HL-60 (cell line): ENCODE measurements around the gene OR10J5.

Source experiments
- GABPA ChIP-seq: IDR thresholded peaks from 2 replicates; pipeline ENCODE4 v1.6.1; 2012; ENCODE audit warnings: low read depth
- REST ChIP-seq: IDR thresholded peaks from 2 replicates; pipeline ENCODE4 v1.6.1; 2012; ENCODE audit warnings: low read depth; ENCODE audit not compliant: insufficient replicate concordance
- TF ChIP-seq, protein P1 (sequence below): IDR thresholded peaks from one replicate; pipeline ENCODE4 v1.5.1; 2011; ENCODE audit warnings: low read length, control low read depth, inconsistent platforms; ENCODE audit not compliant: insufficient read depth

DNA sequence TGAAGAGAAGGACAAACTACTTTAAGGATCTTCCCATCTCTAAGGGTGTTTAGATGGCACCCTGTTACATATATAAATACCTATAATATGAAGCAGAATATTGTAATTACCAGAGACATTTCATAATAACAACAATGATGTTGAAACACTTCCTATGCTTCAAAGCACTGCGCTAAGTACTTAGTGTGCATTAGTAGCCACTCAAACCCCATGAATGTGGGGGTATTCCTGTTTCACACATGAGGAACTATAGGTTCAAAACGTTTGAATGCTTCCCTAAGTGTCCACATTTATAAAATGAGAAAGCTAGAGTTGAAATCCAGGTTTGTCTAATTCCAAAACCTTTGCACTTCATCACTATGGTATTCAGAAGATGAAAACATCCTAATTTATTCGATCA is 18.5 kb upstream of the OR10J5 start:
- TF ChIP-seq, protein P1, sequence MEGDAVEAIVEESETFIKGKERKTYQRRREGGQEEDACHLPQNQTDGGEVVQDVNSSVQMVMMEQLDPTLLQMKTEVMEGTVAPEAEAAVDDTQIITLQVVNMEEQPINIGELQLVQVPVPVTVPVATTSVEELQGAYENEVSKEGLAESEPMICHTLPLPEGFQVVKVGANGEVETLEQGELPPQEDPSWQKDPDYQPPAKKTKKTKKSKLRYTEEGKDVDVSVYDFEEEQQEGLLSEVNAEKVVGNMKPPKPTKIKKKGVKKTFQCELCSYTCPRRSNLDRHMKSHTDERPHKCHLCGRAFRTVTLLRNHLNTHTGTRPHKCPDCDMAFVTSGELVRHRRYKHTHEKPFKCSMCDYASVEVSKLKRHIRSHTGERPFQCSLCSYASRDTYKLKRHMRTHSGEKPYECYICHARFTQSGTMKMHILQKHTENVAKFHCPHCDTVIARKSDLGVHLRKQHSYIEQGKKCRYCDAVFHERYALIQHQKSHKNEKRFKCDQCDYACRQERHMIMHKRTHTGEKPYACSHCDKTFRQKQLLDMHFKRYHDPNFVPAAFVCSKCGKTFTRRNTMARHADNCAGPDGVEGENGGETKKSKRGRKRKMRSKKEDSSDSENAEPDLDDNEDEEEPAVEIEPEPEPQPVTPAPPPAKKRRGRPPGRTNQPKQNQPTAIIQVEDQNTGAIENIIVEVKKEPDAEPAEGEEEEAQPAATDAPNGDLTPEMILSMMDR: no peak
- TF ChIP-seq GABPA (no peak), REST (no peak)
